Measurements from ENCODE around the gene COL6A2. TPM values are rescaled to one million over a fixed set of nuclear protein-coding genes. Genes with fewer than 3 reads are reported as not detected.

COL6A2 gene
- total and polyA plus RNA-seq, 2 experiments from 2014 or later, result 28.4 to 89.2 TPM

DNA sequence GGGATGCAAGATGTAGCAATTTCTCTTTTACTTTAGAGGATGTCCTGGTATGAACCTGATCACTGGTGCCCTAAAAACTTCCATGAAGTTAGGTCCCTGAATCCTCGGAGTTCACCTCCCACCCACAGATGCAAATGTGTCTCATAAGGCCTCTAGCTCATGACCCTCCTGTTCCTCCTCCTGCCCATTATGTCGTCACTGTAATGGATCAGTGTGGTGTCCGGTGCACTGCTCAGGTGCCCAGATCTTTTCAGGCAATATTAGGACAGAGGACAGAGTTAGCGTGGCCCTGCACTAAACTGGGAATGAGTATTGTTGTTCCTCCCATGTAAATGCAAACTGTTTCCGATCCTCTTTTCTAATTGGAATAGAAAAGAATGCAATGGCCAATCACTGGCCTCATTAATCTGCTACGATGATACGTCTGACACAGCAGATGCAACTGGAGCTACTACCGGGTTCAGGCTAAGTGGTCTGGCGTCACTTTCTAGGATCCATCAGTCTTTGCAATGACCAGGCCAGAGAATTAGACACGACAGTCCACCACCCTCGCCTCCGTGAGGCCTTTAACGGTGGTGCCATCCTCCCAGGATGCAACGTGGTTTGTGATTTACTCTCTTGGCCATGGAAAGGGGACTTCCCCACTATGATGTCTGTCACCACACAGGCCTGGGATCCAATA, 3.4 kb upstream of the COL6A2 start:
- H3K27me3 ChIP-seq (ENCODE audit: insufficient read depth), result 0 out of 2 replicates have a peak, but pooled peaks cover 6% of the 10 kb centered on the region
- TF ChIP-seq, protein P1, sequence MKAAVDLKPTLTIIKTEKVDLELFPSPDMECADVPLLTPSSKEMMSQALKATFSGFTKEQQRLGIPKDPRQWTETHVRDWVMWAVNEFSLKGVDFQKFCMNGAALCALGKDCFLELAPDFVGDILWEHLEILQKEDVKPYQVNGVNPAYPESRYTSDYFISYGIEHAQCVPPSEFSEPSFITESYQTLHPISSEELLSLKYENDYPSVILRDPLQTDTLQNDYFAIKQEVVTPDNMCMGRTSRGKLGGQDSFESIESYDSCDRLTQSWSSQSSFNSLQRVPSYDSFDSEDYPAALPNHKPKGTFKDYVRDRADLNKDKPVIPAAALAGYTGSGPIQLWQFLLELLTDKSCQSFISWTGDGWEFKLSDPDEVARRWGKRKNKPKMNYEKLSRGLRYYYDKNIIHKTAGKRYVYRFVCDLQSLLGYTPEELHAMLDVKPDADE (IDR thresholded peaks at IDR 0.05), result no peak
- no peak for ATAC-seq

DNA sequence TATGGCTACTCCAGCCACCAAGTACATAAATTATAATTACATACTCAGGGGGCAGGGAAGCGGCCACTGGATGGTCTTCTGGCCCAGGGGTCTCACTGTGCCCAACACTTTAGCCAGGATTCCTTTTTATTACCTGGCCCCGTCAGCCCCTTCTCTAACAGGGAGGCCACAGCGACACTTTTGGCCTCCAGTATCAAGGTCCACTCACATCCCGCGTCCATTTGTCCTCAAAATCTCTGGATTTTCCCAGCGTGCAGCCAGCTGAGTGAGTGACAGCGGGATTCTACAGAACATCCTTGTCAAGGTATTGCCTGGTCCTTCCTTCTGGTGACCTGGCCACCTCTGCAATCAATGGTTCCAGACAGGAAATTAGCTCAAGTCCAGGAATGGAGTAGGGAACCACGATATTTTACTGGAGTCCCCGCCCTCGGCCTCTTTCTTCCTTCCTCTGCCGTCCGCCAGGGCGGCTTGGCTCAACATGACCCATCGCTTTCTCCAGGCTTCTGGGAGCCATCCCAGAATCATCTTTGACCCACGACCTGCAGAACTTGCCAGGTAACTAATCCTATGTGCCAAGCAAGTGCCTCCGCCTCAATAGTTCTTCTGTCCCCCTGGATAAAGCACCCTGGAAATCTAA, 2.7 kb upstream of the COL6A2 start:
- Mint-ChIP-seq H3K27ac (no peak overlapping the region), H3K4me1 (peaks cover 3% of the 10 kb centered on the region; the same call in 1 of the 3 replicates)
- TF ChIP-seq, protein P2, sequence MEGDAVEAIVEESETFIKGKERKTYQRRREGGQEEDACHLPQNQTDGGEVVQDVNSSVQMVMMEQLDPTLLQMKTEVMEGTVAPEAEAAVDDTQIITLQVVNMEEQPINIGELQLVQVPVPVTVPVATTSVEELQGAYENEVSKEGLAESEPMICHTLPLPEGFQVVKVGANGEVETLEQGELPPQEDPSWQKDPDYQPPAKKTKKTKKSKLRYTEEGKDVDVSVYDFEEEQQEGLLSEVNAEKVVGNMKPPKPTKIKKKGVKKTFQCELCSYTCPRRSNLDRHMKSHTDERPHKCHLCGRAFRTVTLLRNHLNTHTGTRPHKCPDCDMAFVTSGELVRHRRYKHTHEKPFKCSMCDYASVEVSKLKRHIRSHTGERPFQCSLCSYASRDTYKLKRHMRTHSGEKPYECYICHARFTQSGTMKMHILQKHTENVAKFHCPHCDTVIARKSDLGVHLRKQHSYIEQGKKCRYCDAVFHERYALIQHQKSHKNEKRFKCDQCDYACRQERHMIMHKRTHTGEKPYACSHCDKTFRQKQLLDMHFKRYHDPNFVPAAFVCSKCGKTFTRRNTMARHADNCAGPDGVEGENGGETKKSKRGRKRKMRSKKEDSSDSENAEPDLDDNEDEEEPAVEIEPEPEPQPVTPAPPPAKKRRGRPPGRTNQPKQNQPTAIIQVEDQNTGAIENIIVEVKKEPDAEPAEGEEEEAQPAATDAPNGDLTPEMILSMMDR (conservative IDR thresholded peaks at IDR 0.05; ENCODE audit: low read depth in 2 of 2), result no peak
- no peak for TF ChIP-seq ZNF114 (CRISPR knock-in tag; IDR thresholded peaks at IDR 0.05)
- no peak for TF ChIP-seq CREB1 (CRISPR knock-in tag; IDR thresholded peaks at IDR 0.05; ENCODE audit: low read depth)
- no peak for TF ChIP-seq POLR2AphosphoS5 (IDR thresholded peaks at IDR 0.05; ENCODE audit: low read depth)
- TF ChIP-seq, protein P3, sequence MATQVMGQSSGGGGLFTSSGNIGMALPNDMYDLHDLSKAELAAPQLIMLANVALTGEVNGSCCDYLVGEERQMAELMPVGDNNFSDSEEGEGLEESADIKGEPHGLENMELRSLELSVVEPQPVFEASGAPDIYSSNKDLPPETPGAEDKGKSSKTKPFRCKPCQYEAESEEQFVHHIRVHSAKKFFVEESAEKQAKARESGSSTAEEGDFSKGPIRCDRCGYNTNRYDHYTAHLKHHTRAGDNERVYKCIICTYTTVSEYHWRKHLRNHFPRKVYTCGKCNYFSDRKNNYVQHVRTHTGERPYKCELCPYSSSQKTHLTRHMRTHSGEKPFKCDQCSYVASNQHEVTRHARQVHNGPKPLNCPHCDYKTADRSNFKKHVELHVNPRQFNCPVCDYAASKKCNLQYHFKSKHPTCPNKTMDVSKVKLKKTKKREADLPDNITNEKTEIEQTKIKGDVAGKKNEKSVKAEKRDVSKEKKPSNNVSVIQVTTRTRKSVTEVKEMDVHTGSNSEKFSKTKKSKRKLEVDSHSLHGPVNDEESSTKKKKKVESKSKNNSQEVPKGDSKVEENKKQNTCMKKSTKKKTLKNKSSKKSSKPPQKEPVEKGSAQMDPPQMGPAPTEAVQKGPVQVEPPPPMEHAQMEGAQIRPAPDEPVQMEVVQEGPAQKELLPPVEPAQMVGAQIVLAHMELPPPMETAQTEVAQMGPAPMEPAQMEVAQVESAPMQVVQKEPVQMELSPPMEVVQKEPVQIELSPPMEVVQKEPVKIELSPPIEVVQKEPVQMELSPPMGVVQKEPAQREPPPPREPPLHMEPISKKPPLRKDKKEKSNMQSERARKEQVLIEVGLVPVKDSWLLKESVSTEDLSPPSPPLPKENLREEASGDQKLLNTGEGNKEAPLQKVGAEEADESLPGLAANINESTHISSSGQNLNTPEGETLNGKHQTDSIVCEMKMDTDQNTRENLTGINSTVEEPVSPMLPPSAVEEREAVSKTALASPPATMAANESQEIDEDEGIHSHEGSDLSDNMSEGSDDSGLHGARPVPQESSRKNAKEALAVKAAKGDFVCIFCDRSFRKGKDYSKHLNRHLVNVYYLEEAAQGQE (IDR thresholded peaks at IDR 0.05; ENCODE audit: unreplicated experiment), result no peak
- no peak for TF ChIP-seq JUNB (IDR thresholded peaks at IDR 0.05; ENCODE audit: unreplicated experiment)
- TF ChIP-seq ZNF331 (CRISPR knock-in tag; IDR thresholded peaks at IDR 0.05; ENCODE audit: low read depth), result no peak
- TF ChIP-seq EZH2 (IDR thresholded peaks at IDR 0.05; ENCODE audit: low read depth, unreplicated experiment), result no peak
- no peak for TF ChIP-seq STAT1 (IDR thresholded peaks at IDR 0.05; ENCODE audit: unreplicated experiment)
- TF ChIP-seq NANOG (IDR thresholded peaks at IDR 0.05; ENCODE audit: borderline replicate concordance), result no peak
- TF ChIP-seq, protein P1 (IDR thresholded peaks at IDR 0.05), result no peak

More for the DNA sequence above, 3.4 kb upstream of the COL6A2 start:
- H3K4me3 ChIP-seq, result no peak overlapping the region
- H3K79me2 ChIP-seq (replicated peaks; ENCODE audit: insufficient read depth), result 0 out of 2 replicates have a peak, but pooled peaks cover 3% of the 10 kb centered on the region
- no peak overlapping the region for H3K4me3 Mint-ChIP-seq
- H3K27me3 Mint-ChIP-seq (ENCODE audit: insufficient read depth, low read depth, poor library complexity), result peaks cover 23% of the 10 kb centered on the region
- H3K27ac Mint-ChIP-seq, result no peak overlapping the region
- H3F3A ChIP-seq (replicated peaks; ENCODE audit: low read depth), result no peaks in the 10 kb centered on the region
- H3K9me3 Mint-ChIP-seq, result peaks cover 45% of the 10 kb centered on the region
- peaks cover 35% of the 10 kb centered on the region for H3K36me3 Mint-ChIP-seq (ENCODE audit: low read depth)
- no peak overlapping the region for H2AFZ ChIP-seq
- 0 out of 2 replicates have a peak, but pooled peaks cover 2% of the 10 kb centered on the region for H3K9me2 ChIP-seq (ENCODE audit: insufficient read depth)
- H3K27ac ChIP-seq (ENCODE audit: low read depth), result no peak overlapping the region
- no peaks in the 10 kb centered on the region for H3K36me3 ChIP-seq (ENCODE audit: insufficient read depth)
- no peaks in the 10 kb centered on the region for H4K20me1 ChIP-seq (replicated peaks; ENCODE audit: insufficient read depth)
- H3K4me2 ChIP-seq, result no peak overlapping the region
- H3K4me1 ChIP-seq (ENCODE audit: insufficient read depth), result 0 out of 2 replicates have a peak, but pooled peaks cover 3% of the 10 kb centered on the region
- H3K4me1 Mint-ChIP-seq, result peaks cover 3% of the 10 kb centered on the region; the same call in 1 of the 3 replicates
- no peak for DNase-seq (ENCODE audit: low spot score)

More for the DNA sequence above, 2.7 kb upstream of the COL6A2 start:
- H3K36me3 Mint-ChIP-seq (ENCODE audit: low read depth), result peaks cover 29% of the 10 kb centered on the region
- Histone ChIP-seq H3K9me2 (ENCODE audit: insufficient read depth) (no peaks in the 10 kb centered on the region), H3K4me1 (ENCODE audit: insufficient read depth) (0 out of 2 replicates have a peak, but pooled peaks cover 3% of the 10 kb centered on the region), H3F3A (replicated peaks; ENCODE audit: low read depth) (no peaks in the 10 kb centered on the region), H3K79me2 (replicated peaks; ENCODE audit: insufficient read depth) (peaks cover 7% of the 10 kb centered on the region), H3K27ac (ENCODE audit: low read depth) (no peak overlapping the region), H2AFZ (no peak overlapping the region), H3K27me3 (ENCODE audit: insufficient read depth) (peaks cover 12% of the 10 kb centered on the region; the same call in 1 of the 2 replicates), H4K20me1 (replicated peaks; ENCODE audit: insufficient read depth) (0 out of 2 replicates have a peak, but pooled peaks cover 4% of the 10 kb centered on the region), H3K36me3 (ENCODE audit: insufficient read depth) (no peaks in the 10 kb centered on the region), H3K4me3 (no peak overlapping the region), H3K4me2 (no peak overlapping the region)
- no peak for DNase-seq (ENCODE audit: low spot score)
- H3K27me3 Mint-ChIP-seq (ENCODE audit: insufficient read depth, low read depth, poor library complexity), result peaks cover 29% of the 10 kb centered on the region
- ATAC-seq, result no peak
- peaks cover 40% of the 10 kb centered on the region for H3K9me3 Mint-ChIP-seq
- no peak overlapping the region for H3K4me3 Mint-ChIP-seq

Measured in GM23338 (cell line).